Neural cell (in vitro differentiated cells): Measurements from ENCODE around the gene JMJD7.

ENCODE experiments used
- EP300 ChIP-seq: fragments of 450-650 bp; conservative IDR thresholded peaks from 2 replicates; pipeline ENCODE4 v1.6.1; 2014; ENCODE audit warnings: antibody characterized with exemption, mild to moderate bottlenecking, moderate library complexity; ENCODE audit not compliant: poor library complexity, severe bottlenecking
- EZH2 ChIP-seq: fragments of 200-600, 300-800 bp; shearing (Covaris generic), sonication (generic); IDR thresholded peaks from 2 replicates; pipeline ENCODE4 v1.6.1; 2014; ENCODE audit warnings: antibody characterized with exemption, low read length, borderline replicate concordance, mild to moderate bottlenecking; ENCODE audit not compliant: insufficient read depth, poor library complexity, severe bottlenecking
- POLR2AphosphoS5 ChIP-seq: IDR thresholded peaks from 2 replicates; pipeline ENCODE4 v1.6.1; 2012
- TF ChIP-seq, protein P1 (sequence below): fragments of 450-650 bp; IDR thresholded peaks from 2 replicates; pipeline ENCODE4 v1.5.1; 2014; ENCODE audit warnings: antibody characterized with exemption, mild to moderate bottlenecking, moderate library complexity; ENCODE audit not compliant: poor library complexity, severe bottlenecking
- TF ChIP-seq, protein P2 (sequence below): IDR thresholded peaks from 2 replicates; pipeline ENCODE4 v1.6.1; 2012; ENCODE audit warnings: borderline replicate concordance

DNA sequence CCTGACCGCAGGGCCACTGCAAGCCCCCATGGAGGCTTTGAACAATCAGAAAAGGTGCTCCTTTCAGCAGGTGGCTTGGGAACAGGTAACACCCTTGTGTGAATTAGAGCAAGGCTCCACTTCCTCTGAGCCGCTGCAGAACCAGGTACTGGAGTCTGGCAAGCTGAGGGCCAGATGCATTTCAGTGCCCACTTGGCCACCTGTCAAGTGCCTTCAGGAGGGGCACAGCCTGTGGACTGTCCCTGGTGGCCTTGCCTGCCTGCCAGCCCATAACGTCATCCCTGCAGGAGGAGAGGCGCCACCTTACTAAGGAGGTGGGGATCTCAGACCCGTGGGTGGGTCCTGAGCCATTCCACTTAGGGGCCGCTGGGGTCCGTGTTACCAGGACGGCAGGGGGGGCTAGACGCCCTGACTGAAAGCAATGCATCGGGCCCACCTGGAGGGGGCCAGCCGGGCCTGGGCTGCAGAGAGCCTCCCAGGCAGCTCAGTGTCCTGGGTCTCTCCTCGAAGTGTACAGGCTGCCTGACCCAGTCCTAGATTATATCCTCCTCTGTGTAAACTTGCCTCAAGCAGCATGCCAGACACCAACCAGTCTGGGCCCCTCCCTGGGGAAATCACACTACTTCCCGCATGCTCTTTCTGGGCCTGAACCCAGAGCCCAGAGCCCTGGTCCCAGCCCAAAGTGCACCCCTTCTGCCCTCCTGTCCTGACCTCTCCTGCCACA lies 49.9 kb downstream of the JMJD7 start:
- no peak for TF ChIP-seq EZH2
- TF ChIP-seq, protein P1, sequence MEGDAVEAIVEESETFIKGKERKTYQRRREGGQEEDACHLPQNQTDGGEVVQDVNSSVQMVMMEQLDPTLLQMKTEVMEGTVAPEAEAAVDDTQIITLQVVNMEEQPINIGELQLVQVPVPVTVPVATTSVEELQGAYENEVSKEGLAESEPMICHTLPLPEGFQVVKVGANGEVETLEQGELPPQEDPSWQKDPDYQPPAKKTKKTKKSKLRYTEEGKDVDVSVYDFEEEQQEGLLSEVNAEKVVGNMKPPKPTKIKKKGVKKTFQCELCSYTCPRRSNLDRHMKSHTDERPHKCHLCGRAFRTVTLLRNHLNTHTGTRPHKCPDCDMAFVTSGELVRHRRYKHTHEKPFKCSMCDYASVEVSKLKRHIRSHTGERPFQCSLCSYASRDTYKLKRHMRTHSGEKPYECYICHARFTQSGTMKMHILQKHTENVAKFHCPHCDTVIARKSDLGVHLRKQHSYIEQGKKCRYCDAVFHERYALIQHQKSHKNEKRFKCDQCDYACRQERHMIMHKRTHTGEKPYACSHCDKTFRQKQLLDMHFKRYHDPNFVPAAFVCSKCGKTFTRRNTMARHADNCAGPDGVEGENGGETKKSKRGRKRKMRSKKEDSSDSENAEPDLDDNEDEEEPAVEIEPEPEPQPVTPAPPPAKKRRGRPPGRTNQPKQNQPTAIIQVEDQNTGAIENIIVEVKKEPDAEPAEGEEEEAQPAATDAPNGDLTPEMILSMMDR: no peak
- no peak for TF ChIP-seq EP300
- no peak for TF ChIP-seq POLR2AphosphoS5
- TF ChIP-seq, protein P2, sequence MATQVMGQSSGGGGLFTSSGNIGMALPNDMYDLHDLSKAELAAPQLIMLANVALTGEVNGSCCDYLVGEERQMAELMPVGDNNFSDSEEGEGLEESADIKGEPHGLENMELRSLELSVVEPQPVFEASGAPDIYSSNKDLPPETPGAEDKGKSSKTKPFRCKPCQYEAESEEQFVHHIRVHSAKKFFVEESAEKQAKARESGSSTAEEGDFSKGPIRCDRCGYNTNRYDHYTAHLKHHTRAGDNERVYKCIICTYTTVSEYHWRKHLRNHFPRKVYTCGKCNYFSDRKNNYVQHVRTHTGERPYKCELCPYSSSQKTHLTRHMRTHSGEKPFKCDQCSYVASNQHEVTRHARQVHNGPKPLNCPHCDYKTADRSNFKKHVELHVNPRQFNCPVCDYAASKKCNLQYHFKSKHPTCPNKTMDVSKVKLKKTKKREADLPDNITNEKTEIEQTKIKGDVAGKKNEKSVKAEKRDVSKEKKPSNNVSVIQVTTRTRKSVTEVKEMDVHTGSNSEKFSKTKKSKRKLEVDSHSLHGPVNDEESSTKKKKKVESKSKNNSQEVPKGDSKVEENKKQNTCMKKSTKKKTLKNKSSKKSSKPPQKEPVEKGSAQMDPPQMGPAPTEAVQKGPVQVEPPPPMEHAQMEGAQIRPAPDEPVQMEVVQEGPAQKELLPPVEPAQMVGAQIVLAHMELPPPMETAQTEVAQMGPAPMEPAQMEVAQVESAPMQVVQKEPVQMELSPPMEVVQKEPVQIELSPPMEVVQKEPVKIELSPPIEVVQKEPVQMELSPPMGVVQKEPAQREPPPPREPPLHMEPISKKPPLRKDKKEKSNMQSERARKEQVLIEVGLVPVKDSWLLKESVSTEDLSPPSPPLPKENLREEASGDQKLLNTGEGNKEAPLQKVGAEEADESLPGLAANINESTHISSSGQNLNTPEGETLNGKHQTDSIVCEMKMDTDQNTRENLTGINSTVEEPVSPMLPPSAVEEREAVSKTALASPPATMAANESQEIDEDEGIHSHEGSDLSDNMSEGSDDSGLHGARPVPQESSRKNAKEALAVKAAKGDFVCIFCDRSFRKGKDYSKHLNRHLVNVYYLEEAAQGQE: no peak
